ENCODE data around the gene SMURF2.
A peak's percentile ranks its signal among the peaks of the same experiment; 100 is the strongest.
"Not testable (repeated sequence)": the region's sequence is repeated elsewhere in the genome, so short reads cannot be mapped to it uniquely, and the experiment has no call there.

SMURF2 gene

DNA sequence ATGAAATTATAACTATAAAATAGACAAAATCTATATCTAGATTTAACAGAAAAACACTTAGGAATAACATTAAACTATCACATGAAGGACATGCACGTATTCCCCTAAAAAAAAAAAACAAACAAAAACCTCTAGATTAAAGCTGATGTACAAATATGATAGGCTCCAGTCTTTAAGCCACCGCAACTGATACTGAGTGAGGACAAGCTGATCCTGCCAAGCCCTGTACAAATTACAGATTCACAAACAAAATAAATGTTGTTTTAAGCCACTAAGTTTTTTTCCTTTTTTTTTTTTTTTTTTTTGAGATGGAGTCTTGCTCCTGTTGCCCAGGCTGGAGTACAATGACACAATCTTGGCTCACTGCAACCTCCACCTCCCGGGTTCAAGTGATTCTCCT is 35.3 kb downstream of the SMURF2 start:
- no peak overlapping the region for H3K4me3 Mint-ChIP-seq
- H3K4me1 Mint-ChIP-seq = peaks cover 54% of the 10 kb centered on the region
- no peaks in the 10 kb centered on the region for H3K36me3 Mint-ChIP-seq

DNA sequence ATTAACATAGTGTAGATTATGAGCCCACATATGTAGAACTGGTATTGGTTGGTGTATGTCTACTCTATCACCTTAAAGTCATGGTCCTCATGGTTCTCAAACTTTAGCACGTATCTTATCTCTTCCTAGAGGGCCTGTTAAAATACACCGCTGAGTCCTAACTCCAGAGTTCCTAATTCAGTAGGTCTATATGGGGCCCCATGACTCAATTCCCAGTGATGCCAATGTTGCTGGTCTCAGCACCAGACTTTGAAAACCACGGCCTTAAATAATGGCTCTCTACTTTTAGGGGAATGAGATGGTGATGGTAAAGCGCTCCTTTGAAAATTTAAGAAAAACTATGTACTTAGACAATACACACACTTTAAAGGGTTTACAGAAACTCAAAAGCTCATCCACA is 36.6 kb downstream of the SMURF2 start:
- H3K9me3 Mint-ChIP-seq = no peaks in the 10 kb centered on the region
- H3K36me3 Mint-ChIP-seq = no peaks in the 10 kb centered on the region
- H3K4me3 Mint-ChIP-seq = no peak overlapping the region
- H3K4me1 Mint-ChIP-seq = peaks cover 41% of the 10 kb centered on the region
- no peak overlapping the region for H3K27ac Mint-ChIP-seq
- ATAC-seq = no peak
- H3K27me3 Mint-ChIP-seq = no peaks in the 10 kb centered on the region

More for the DNA sequence above, 35.3 kb downstream of the SMURF2 start:
- H3K27me3 Mint-ChIP-seq = no peaks in the 10 kb centered on the region
- no peak for ATAC-seq
- no peak overlapping the region for H3K27ac Mint-ChIP-seq
- no peaks in the 10 kb centered on the region for H3K9me3 Mint-ChIP-seq

DNA sequence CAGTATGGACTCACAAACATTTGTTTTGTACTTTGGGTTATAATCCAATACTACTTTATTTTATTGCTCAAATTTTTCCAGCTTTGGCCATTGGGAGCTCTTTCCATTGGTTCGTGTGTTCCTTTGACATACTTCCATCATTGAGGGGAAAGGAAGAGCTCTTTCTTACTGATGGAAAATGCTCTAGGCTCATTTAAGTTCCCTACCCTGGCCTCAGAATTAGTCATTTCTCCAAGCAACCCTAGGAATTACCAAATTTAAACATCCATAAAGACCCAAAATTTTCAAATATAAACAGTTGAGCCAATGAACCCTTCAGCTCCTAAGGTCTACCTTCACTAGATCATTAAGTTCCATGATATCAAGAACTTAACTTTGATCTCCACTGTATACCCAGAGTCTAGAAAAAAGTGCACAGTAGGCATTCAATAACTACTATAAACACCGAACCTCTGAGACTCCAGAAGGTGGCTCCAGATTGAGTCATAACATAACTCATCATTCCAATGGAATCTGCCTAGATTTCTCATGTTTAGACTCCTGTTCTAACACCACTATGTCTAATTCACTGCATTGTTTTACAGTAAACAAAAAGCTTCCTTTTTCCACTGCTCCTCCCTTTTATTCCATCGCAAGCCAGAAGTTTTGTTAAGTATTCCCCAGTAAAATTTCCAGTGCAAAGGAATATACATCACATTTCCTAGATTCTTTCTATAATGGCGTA is 39.0 kb downstream of the SMURF2 start:
- Mint-ChIP-seq H3K4me3 (no peak overlapping the region), H3K27ac (no peak overlapping the region), H3K9me3 (no peaks in the 10 kb centered on the region), H3K27me3 (no peaks in the 10 kb centered on the region), H3K4me1 (peaks cover 29% of the 10 kb centered on the region), H3K36me3 (no peaks in the 10 kb centered on the region)
- no peak for ATAC-seq

DNA sequence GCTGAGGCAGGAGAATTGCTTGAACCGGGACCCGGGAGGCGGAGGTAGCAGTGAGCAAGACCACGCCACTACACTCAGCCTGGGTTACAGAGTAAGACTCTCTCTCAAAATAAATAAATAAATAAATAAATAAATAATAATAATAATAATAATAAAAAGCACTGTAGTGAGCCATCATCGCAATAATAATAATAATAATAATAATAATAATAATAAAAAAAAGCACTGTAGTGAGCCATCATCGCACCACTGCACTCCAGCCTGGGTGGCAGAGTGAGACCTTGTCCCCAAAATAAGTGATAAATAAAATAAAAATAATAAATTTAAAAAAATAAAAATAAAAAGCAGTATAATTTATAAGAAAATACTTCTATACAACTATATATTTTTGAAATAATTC is 40.3 kb downstream of the SMURF2 start:
- Mint-ChIP-seq H3K36me3 (no peaks in the 10 kb centered on the region), H3K27me3 (no peaks in the 10 kb centered on the region), H3K9me3 (no peaks in the 10 kb centered on the region), H3K4me3 (no peak overlapping the region), H3K27ac (no peak overlapping the region), H3K4me1 (peaks cover 20% of the 10 kb centered on the region)
- no peak for ATAC-seq

DNA sequence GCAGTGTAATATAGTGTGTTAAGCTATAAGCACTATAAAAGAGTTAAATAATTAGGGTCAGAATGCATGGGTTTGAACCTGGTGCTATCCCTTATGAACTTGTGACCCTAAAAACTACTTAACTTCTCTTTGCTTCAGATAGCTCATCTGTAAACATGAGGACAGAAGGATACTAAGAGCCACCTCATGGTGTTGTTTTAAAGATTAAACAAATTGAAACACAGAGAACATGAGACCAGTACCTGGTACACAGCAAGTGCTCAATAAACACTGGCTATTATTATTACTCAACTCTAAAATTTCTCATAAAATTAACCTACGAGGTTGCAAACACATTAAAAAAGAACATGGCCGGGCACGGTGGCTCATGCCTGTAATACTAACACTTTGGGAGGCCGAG is 43.3 kb downstream of the SMURF2 start:
- H3K27me3 Mint-ChIP-seq = no peaks in the 10 kb centered on the region
- no peak overlapping the region for H3K27ac Mint-ChIP-seq
- peaks cover 31% of the 10 kb centered on the region for H3K4me1 Mint-ChIP-seq
- no peaks in the 10 kb centered on the region for H3K9me3 Mint-ChIP-seq
- no peaks in the 10 kb centered on the region for H3K36me3 Mint-ChIP-seq
- ATAC-seq = no peak
- H3K4me3 Mint-ChIP-seq = no peak overlapping the region

DNA sequence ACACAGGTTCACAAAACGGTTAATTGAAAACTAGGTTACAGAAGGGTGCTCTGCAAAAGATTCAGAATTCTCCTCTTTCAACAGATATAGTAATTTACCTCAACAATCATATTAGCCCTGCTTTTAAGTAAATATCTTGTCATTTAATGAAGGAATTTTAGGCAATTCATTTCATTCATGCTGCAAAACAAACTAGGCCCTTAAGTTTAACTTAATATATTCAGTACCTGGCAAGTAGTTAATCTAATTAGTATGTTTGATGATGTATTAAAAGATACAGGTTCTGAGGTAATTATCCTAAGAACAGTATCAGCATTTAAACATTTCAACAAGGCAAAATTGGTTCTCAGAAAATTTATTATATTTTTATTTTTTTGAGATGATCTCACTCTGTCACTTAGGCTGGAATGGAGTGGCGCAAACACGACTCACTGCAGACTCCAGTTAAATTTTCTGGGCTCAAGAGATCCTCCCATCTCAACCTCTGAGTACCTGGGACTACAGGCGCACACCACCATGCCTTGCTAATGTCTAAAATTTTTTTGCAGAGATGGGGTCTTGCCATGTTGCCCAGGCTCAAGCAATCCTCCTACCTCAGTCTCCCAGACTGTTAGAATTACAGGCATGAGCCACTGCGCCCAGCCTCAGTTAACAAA is 44.9 kb downstream of the SMURF2 start:
- H3K4me3 Mint-ChIP-seq = no peak overlapping the region
- no peaks in the 10 kb centered on the region for H3K36me3 Mint-ChIP-seq
- no peaks in the 10 kb centered on the region for H3K27me3 Mint-ChIP-seq
- ATAC-seq = no peak
- H3K4me1 Mint-ChIP-seq = peaks cover 23% of the 10 kb centered on the region
- no peaks in the 10 kb centered on the region for H3K9me3 Mint-ChIP-seq
- H3K27ac Mint-ChIP-seq = no peak overlapping the region

DNA sequence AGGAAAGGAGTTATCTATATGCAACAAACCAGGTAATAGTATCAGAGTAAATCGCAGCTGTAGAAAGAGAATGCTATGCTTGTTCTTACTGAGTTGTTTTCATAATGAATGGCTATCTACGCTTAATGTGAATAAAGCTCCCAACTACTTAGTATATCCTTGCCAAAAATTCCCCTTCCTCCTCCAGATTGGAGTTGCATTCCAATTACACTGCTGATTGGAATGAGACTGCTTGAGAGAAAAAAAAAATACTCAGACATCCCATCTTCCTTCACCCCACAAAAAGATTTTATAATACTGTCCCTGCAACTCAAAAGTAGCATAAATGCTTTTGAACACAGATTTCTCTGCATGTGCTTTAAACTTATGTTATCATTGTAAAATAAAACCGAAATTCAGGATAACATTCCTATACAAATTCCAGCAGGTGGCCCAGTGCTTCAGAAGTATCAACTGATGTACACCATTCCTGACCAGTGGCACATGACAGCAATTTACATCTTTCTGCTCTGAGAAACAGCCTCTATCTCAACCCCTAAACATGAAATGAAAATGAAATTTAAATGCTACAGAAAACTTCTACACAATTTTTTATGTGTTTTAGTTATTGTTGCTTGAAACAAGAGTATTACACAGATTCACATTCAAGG is 47.0 kb downstream of the SMURF2 start:
- Mint-ChIP-seq H3K27me3 (no peaks in the 10 kb centered on the region), H3K36me3 (no peaks in the 10 kb centered on the region), H3K9me3 (no peaks in the 10 kb centered on the region), H3K4me3 (no peak overlapping the region), H3K4me1 (peaks cover 23% of the 10 kb centered on the region), H3K27ac (no peak overlapping the region)
- ATAC-seq = no peak

DNA sequence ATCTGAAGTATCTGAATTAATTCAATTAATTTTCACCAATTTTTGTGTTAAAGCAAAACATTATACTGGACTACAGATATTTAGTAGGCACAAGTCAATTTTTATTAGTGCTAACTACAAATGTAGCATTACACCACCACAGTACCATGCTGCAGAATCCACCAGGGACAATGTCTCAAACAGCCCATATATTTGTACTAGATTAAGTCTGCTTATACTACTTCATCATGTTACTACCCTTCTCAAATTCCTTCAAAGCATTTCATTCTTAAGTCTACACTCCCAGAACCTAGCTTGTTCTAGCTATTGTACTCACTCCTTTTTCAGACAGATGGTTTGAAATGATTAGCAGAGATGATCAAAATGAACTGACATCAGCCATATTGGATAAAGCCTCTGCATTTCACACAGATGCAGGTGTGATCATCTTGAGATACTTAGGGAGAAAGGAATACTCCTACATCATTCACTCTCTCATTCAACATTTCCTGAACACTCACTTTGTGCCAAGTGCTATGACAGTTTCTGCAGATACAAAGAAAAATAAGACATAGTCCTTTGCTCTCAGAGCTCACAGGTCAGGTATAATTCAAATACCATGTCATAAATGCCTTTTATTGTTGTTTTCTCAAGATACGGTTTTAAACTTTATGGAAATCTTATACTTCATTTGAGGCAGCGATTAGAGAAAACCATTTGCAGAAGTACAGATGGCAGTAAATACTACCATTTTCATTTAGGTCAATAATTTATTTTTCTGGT is 47.7 kb downstream of the SMURF2 start:
- Mint-ChIP-seq H3K36me3 (no peaks in the 10 kb centered on the region), H3K4me3 (no peak overlapping the region), H3K9me3 (no peaks in the 10 kb centered on the region), H3K27ac (peak overlapping the region; percentile 58), H3K4me1 (peaks cover 23% of the 10 kb centered on the region), H3K27me3 (no peaks in the 10 kb centered on the region)
- no peak for ATAC-seq

DNA sequence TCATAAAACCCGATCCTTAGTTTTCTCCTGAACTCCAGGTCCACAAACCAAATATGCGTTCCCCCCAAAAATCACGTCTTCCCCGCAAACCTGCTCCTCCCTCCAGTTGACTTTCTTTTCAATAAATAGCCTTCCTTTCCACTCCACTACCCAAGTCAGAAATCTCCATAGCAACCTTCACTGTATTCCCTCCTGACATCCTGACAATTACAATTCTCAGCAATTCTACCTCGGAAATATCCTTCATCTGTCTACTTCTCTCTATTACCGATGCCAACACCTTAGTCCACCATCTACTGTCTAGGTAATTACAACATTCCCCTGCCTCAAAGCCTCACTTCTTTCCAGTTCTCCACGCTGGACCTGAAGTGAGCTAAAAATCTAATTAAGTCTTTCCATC is 50.7 kb downstream of the SMURF2 start:
- H3K27ac Mint-ChIP-seq = no peak overlapping the region
- H3K27me3 Mint-ChIP-seq = no peaks in the 10 kb centered on the region
- H3K4me3 Mint-ChIP-seq = no peak overlapping the region
- H3K4me1 Mint-ChIP-seq = peaks cover 30% of the 10 kb centered on the region
- no peak for ATAC-seq
- H3K9me3 Mint-ChIP-seq = no peaks in the 10 kb centered on the region
- H3K36me3 Mint-ChIP-seq = no peaks in the 10 kb centered on the region

DNA sequence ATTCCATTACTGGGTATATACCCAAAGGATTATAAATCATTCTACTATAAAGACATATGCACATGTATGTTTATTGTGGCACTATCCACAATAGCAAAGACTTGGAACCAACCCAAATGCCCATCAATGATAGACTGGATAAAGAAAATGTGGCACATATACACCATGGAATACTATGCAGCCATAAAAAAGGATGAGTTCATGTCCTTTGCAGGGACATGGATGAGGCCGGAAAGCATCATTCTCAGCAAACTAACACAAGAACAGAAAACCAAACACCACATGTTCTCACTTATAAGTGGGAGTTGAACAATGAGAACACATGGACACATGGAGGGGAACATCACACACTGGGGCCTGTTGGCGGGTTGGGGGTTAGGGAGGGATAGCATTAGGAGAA is 51.9 kb downstream of the SMURF2 start:
- not testable (repeated sequence) for H3K9me3 Mint-ChIP-seq, H3K4me3 Mint-ChIP-seq, ATAC-seq, H3K27me3 Mint-ChIP-seq, H3K36me3 Mint-ChIP-seq, H3K27ac Mint-ChIP-seq
- peaks cover 29% of the 10 kb centered on the region for H3K4me1 Mint-ChIP-seq

DNA sequence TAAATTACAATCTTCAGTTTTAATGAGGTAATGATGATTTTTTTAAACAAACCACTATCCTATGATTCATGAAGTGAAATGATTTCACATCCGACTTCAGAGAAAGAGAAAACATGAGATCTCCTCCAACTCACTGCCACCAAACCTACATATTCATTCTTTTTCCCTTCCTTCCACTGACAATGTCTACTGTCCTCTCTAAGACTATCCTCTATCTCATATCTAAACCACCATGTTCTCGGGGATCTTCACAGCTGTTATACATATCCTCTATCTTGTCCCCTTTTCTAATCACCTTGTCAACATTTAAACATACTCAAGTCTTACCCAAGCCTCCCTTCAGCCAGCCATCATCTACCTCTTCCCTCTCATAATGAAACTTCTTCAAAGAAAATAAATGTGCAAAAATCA is 53.5 kb downstream of the SMURF2 start:
- no peaks in the 10 kb centered on the region for H3K36me3 Mint-ChIP-seq
- H3K27ac Mint-ChIP-seq = no peak overlapping the region
- no peak for ATAC-seq
- H3K27me3 Mint-ChIP-seq = no peaks in the 10 kb centered on the region
- H3K4me1 Mint-ChIP-seq = peaks cover 12% of the 10 kb centered on the region
- no peaks in the 10 kb centered on the region for H3K9me3 Mint-ChIP-seq
- H3K4me3 Mint-ChIP-seq = no peak overlapping the region

DNA sequence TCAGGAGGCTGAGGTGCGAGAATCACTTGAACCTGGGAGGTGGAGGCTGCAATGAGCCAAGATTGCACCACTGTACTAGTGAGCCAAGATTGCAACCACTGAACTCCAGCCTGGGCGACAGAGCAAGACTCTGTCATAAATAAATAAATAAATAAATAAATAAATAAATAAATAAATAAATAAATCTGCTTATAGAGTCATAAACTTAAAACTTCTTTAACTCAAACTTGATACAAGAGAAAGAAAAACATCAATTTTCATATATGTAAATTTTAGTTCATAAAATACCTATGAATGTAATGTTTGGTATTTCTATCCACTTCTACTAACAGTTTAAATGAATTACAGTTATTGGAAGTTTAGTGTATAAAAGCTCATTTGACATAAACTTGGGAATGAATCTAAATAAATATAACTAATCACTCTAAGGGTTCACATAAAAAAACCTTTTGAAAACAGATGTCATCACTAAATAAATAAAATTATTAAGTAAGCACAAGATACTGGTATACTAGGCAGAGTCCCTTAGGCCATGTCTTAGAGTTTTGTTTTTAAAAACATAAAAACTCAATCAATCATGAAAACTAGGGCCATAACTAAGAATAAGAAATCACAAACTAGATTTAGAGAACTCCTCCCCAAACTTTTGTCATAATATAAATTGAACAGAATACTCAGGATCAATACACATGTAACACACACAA is 54.1 kb downstream of the SMURF2 start:
- Mint-ChIP-seq H3K27ac (no peak overlapping the region), H3K36me3 (no peaks in the 10 kb centered on the region), H3K4me3 (no peak overlapping the region), H3K4me1 (peaks cover 7% of the 10 kb centered on the region), H3K27me3 (no peaks in the 10 kb centered on the region), H3K9me3 (no peaks in the 10 kb centered on the region)
- no peak for ATAC-seq

DNA sequence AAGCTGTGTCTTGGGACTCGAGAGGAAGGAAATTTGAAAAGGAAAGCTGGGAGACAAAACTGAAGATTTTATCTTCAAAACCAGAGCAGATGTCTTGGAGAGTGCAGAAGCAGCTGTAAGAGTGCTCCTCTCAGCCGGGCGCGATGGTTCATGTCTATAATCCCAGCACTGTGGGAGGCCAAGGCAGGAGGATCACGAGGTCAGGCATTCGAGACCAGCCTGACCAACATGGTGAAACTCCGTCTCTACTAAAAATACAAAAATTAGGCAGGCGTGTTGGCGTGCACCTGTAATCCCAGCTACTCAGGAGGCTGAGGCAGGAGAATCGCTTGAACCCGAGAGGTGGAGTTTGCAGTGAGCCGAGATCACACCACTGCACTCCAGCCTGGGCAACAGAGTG is 57.6 kb downstream of the SMURF2 start:
- not testable (repeated sequence) for H3K36me3 Mint-ChIP-seq, H3K4me3 Mint-ChIP-seq, ATAC-seq, H3K9me3 Mint-ChIP-seq, H3K27ac Mint-ChIP-seq, H3K27me3 Mint-ChIP-seq
- H3K4me1 Mint-ChIP-seq = peaks cover 15% of the 10 kb centered on the region

DNA sequence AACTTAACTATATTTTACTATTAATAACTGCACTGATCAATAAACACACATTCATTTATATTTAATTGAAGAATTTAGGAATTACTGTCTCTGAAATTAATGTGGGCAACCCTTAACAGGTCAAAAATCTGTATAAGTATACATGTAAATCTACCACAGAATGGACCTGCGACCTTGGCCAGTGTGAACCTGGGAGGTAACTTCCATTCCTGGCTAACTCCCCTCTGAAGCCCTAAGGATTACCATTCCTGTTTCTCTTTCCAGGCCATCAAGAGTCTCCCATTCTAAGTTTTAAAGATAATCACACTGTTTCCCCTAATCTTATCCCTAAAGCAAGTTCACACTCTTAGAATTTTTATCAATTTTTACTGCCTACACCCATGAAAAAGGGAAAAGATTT is 58.1 kb downstream of the SMURF2 start:
- no peak for ATAC-seq
- Mint-ChIP-seq H3K4me3 (no peak overlapping the region), H3K27me3 (no peaks in the 10 kb centered on the region), H3K4me1 (peaks cover 19% of the 10 kb centered on the region), H3K27ac (no peak overlapping the region), H3K9me3 (no peaks in the 10 kb centered on the region), H3K36me3 (no peaks in the 10 kb centered on the region)

DNA sequence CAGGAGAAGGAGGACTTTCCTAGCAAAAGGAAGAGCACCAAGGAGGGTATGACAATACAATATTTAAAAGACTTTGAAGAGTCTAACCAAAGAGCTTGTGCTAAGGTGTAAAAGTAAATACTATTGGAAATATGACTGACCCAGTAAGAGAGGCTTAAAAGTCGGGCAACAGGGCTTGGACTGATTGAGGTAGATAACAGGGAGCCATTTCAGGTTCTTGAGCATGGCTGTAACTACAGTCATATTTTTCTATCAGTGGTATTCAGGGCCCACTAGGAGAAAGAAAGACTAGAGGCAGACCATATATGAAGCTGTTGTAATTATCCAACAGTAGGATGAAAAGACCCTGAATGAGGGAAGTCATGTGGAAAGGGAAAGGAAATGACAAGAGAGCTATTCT is 62.3 kb downstream of the SMURF2 start:
- H3K27me3 Mint-ChIP-seq = no peaks in the 10 kb centered on the region
- H3K36me3 Mint-ChIP-seq = peaks cover 10% of the 10 kb centered on the region
- peak overlapping the region; percentile 86 for H3K27ac Mint-ChIP-seq
- ATAC-seq = no peak
- peaks cover 23% of the 10 kb centered on the region for H3K4me1 Mint-ChIP-seq
- no peak overlapping the region for H3K4me3 Mint-ChIP-seq
- H3K9me3 Mint-ChIP-seq = no peaks in the 10 kb centered on the region
